ENCODE measurements around the gene FAM149A.

DNA sequence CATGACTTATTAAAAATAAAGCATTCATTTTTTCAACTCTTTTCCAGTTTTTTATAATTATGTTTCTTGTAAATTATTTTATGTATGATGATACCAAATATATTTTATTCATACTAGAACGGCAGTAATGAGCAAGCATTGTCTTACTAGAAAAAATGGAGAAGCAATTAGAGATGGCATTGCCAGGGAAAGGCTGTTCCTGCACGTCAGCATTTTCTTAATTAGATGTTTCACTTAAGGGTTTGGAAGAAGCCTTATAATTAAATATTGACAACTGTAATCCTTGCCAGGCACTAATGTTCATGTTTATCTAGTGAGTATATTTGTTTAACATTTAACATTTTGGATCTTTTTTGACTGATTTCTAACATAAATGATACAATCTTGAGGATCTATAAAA is 16.6 kb downstream of the FAM149A start:
- TF ChIP-seq, protein P1, sequence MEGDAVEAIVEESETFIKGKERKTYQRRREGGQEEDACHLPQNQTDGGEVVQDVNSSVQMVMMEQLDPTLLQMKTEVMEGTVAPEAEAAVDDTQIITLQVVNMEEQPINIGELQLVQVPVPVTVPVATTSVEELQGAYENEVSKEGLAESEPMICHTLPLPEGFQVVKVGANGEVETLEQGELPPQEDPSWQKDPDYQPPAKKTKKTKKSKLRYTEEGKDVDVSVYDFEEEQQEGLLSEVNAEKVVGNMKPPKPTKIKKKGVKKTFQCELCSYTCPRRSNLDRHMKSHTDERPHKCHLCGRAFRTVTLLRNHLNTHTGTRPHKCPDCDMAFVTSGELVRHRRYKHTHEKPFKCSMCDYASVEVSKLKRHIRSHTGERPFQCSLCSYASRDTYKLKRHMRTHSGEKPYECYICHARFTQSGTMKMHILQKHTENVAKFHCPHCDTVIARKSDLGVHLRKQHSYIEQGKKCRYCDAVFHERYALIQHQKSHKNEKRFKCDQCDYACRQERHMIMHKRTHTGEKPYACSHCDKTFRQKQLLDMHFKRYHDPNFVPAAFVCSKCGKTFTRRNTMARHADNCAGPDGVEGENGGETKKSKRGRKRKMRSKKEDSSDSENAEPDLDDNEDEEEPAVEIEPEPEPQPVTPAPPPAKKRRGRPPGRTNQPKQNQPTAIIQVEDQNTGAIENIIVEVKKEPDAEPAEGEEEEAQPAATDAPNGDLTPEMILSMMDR (optimal IDR thresholded peaks at IDR 0.05 in 1 of 3, IDR thresholded peaks at IDR 0.05 in 1 of 3, conservative IDR thresholded peaks at IDR 0.05 in 1 of 3; ENCODE audit: extremely low read depth in 1 of 3, insufficient read depth in 2 of 3, low read length in 3 of 3) = no peak
- no peak for TF ChIP-seq EZH2 (IDR thresholded peaks at IDR 0.05; ENCODE audit: low read length)

Data from keratinocyte (primary cell).